Mucosa of stomach (tissue), 1 donor: Measurements from ENCODE around the gene ENTPD5.
"Not testable (repeated sequence)": the region's sequence is repeated elsewhere in the genome, so short reads cannot be mapped to it uniquely, and the experiment has no call there.

Source experiments
- H3K27me3 ChIP-seq: one replicate; pipeline ENCODE4 v1.7.0; 2013; ENCODE audit warnings: mild to moderate bottlenecking, low read length; ENCODE audit not compliant: control insufficient read depth, insufficient read depth
- H3K36me3 ChIP-seq: one replicate; pipeline ENCODE4 v1.7.0; 2013; ENCODE audit warnings: low read length; ENCODE audit not compliant: control insufficient read depth, insufficient read depth
- H3K4me1 ChIP-seq: one replicate; pipeline ENCODE4 v1.7.0; 2013; ENCODE audit warnings: mild to moderate bottlenecking, low read length; ENCODE audit not compliant: control insufficient read depth, insufficient read depth
- H3K4me3 ChIP-seq: one replicate; pipeline ENCODE4 v1.7.0; 2013; ENCODE audit warnings: low read length
- H3K9ac ChIP-seq: one replicate; pipeline ENCODE4 v1.7.0; 2013; ENCODE audit warnings: mild to moderate bottlenecking, low read length, moderate library complexity
- H3K9me3 ChIP-seq: one replicate; pipeline ENCODE4 v1.7.0; 2013; ENCODE audit warnings: mild to moderate bottlenecking, low read length, moderate library complexity; ENCODE audit not compliant: control insufficient read depth
- donor health status: Pancreatic carcinoma.

Gene ENTPD5

DNA sequence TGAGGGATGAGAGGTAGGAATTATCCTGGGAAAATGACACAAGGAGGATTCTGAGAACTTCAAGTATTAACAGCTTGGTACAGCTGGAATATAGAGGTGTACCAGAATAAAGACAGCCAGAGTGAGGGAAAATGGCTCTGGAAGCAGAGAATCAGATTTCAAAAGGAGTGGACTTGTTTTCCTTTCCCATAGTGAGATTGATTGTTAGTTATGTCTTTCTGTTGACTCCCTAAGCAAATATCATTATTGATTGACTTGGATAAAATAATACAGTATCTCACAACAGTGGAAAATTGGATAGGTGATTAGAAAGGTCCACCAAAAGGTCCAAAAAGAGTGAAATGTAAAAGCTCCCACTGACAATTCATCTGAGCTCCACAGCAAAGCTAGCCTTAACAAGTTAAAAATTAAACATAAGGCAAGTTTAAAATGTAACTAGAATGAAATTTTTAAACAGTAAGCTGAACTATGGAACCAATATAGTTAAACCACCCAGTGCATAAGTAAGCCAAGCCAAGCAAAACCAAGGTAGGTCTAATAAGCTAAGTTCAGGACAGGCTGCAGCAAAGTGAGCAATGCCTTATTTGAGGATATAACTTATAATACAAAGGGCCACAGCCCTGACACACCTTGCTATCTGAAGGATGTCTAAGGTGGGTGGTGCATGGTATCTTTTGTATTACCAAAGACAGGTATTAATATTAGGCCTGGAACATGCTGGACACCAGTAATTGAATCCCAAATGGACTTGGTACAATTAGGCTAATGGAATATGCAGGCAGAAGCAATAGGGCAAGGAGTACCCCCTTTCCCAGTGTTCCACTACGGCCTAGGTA, 21.8 kb downstream of the ENTPD5 start:
- peak overlapping the region; percentile 42 for H3K9ac ChIP-seq
- no peak overlapping the region for H3K4me3 ChIP-seq
- H3K36me3 ChIP-seq = no peaks in the 10 kb centered on the region

DNA sequence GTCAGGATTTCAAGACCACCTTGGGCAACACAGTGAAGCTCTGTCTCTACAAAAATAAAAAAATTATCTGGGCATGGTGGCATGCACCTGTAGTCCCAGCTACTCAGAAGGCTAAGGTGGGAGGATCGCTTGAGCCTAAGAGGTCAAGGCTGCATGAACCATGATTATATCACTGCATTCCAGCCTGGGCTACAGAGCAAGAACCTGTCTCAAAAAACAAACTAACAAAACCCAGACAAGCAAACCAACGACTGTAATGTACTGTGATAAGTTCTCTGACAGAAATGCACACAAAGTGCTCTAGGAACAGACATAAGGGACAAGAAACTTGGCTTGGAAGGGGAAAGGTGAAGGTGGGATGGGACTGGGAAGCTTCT, 22.4 kb downstream of the ENTPD5 start:
- Histone ChIP-seq H3K9me3 (no peaks in the 10 kb centered on the region), H3K4me1 (peaks cover 39% of the 10 kb centered on the region), H3K27me3 (no peaks in the 10 kb centered on the region), H3K9ac (peak overlapping the region; percentile 42), H3K36me3 (no peaks in the 10 kb centered on the region), H3K4me3 (no peak overlapping the region)

More for the DNA sequence above, 21.8 kb downstream of the ENTPD5 start:
- Histone ChIP-seq H3K4me1 (peaks cover 39% of the 10 kb centered on the region), H3K9me3 (no peaks in the 10 kb centered on the region), H3K27me3 (no peaks in the 10 kb centered on the region)

DNA sequence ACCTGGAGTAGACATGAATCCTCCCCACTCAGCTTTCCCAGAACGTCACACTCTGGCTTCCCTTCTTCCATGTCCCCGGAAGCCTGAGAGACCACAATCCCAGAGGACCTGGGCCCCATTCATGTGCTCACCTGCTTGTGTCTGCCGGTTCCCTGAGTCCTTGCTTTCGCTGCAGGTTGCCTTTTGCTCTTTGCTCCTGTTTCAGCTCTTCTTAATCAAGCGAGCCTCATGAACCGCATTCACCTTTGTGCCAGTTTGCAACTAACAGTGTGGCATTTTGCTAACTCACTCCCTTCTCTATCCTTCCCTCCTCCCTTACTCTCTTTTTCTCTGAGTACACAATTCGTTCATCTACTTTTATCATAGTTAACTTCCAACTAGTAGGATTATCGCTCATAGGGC, 23.1 kb downstream of the ENTPD5 start:
- Histone ChIP-seq H3K4me3 (peak overlapping the region; percentile 20), H3K9me3 (no peaks in the 10 kb centered on the region), H3K27me3 (no peaks in the 10 kb centered on the region), H3K4me1 (peaks cover 39% of the 10 kb centered on the region), H3K9ac (peak overlapping the region; percentile 48), H3K36me3 (no peaks in the 10 kb centered on the region)

DNA sequence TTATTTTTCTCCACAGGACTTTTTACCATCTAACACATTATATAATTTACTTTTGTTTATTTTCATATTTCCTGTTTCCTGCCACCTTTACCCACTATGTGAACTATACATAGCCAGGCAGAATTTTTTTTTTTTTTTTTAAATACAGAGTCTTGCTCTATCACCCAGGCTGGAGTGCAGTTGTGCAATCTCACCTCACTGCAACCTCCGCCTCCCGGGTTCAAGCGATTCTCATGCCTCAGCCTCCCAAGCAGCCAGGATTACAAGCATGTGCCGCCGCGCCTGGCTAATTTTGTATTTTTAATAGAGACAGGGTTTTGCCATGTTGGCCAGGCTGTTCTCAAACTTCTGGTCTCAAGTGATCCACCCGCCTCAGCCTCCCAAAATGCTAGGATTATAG, 24.2 kb downstream of the ENTPD5 start:
- H3K9ac ChIP-seq, H3K4me3 ChIP-seq: not testable (repeated sequence)
- peaks cover 39% of the 10 kb centered on the region for H3K4me1 ChIP-seq

DNA sequence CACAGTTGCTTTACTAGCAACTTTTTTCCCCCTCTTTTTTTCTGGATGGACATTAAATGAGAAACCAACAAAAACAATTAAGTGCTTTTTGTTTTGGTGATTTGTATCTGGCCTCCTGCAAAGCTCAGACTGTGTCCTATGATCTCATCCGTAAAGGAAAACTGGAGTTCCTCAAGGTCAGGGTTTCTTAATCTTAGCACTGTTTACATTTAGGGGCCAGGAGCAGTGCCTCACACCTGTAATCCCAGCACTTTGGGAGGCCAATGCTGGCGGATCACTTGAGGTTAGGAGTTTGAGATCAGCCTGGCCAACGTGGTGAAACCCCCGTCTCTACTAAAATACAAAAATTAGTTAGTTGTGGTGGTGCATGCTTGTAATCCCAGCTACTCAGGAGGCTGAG, 28.0 kb downstream of the ENTPD5 start:
- Histone ChIP-seq H3K4me3 (no peak overlapping the region), H3K9me3 (no peaks in the 10 kb centered on the region), H3K36me3 (peaks cover 7% of the 10 kb centered on the region), H3K4me1 (peaks cover 9% of the 10 kb centered on the region), H3K9ac (no peak overlapping the region), H3K27me3 (no peaks in the 10 kb centered on the region)

More for the DNA sequence above, 24.2 kb downstream of the ENTPD5 start:
- not testable (repeated sequence) for H3K27me3 ChIP-seq, H3K36me3 ChIP-seq, H3K9me3 ChIP-seq

GRCh38 chr14:73988656-73989055, 30.4 kb downstream of the ENTPD5 start:
- not testable (repeated sequence) for H3K9me3 ChIP-seq, H3K9ac ChIP-seq, H3K4me3 ChIP-seq, H3K27me3 ChIP-seq, H3K36me3 ChIP-seq, H3K4me1 ChIP-seq

- Histone ChIP-seq H3K9me3 (no peaks in the 10 kb centered on the region), H3K4me3 (no peak overlapping the region), H3K4me1 (peaks cover 3% of the 10 kb centered on the region), H3K27me3 (no peaks in the 10 kb centered on the region), H3K9ac (no peak overlapping the region), H3K36me3 (peaks cover 7% of the 10 kb centered on the region)
Measured at GRCh38 chr14:73988065-73988464, 31.0 kb downstream of the ENTPD5 start.

DNA sequence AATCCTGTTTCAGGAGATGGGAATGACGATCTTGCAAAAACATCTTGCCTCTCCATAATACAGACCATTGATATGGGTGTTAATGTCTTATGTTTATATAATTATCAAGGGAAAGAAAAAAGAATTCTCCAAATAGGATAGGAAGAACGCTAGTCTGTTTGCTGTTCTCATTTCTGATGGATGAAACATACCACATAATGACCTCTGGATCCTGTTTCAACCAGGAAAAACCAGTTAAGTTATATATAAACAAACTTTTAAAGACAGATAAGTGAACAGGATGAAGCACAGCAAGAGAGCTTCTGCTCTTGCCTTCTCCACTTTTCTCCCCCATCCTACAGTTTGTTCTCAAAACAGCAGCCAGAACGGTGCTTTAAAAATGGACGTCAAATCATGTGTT, 41.2 kb downstream of the ENTPD5 start:
- H3K4me3 ChIP-seq = no peak overlapping the region
- H3K36me3 ChIP-seq = peaks cover 8% of the 10 kb centered on the region
- no peaks in the 10 kb centered on the region for H3K9me3 ChIP-seq
- H3K27me3 ChIP-seq = no peaks in the 10 kb centered on the region
- H3K9ac ChIP-seq = no peak overlapping the region
- peaks cover 19% of the 10 kb centered on the region for H3K4me1 ChIP-seq

- H3K27me3 ChIP-seq = no peaks in the 10 kb centered on the region
- H3K4me1 ChIP-seq = peaks cover 22% of the 10 kb centered on the region
- peaks cover 12% of the 10 kb centered on the region for H3K36me3 ChIP-seq
- no peak overlapping the region for H3K4me3 ChIP-seq
- no peaks in the 10 kb centered on the region for H3K9me3 ChIP-seq
- H3K9ac ChIP-seq = no peak overlapping the region
Measured at GRCh38 chr14:73976125-73976524, 43.0 kb downstream of the ENTPD5 start.

DNA sequence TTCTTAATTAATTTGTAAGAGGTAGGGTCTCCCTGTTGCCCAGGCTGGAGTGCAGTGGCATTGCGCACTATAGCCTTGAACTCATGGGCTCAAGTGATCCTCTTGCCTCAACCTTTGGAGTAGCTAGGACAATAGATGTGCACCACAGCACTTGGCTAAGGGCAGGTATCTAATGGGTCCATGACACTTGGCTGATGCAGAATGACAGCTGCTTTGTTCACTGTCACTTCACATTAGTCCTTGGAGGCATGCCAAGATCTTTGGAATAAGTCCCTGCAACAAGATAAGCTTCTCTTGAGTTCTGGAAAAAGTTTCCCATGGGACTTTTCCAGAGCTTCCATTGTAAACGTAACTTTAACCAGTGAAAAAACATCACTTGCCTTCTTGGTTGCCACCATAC, 45.6 kb downstream of the ENTPD5 start:
- H3K9me3 ChIP-seq = no peaks in the 10 kb centered on the region

GRCh38 chr14:73968885-73969284, 50.2 kb downstream of the ENTPD5 start:
- H3K9ac ChIP-seq = no peak overlapping the region
- no peak overlapping the region for H3K4me3 ChIP-seq
- H3K9me3 ChIP-seq = no peaks in the 10 kb centered on the region
- H3K4me1 ChIP-seq = peaks cover 6% of the 10 kb centered on the region
- no peaks in the 10 kb centered on the region for H3K27me3 ChIP-seq
- H3K36me3 ChIP-seq = peaks cover 15% of the 10 kb centered on the region

More for the DNA sequence above, 45.6 kb downstream of the ENTPD5 start:
- peaks cover 22% of the 10 kb centered on the region for H3K4me1 ChIP-seq
- no peak overlapping the region for H3K4me3 ChIP-seq
- H3K27me3 ChIP-seq = no peaks in the 10 kb centered on the region
- peaks cover 17% of the 10 kb centered on the region for H3K36me3 ChIP-seq
- no peak overlapping the region for H3K9ac ChIP-seq

GRCh38 chr14:73965216-73965615, 53.9 kb downstream of the ENTPD5 start:
- no peak overlapping the region for H3K9ac ChIP-seq
- H3K27me3 ChIP-seq = no peaks in the 10 kb centered on the region
- H3K4me3 ChIP-seq = no peak overlapping the region
- H3K4me1 ChIP-seq = peaks cover 8% of the 10 kb centered on the region
- peaks cover 9% of the 10 kb centered on the region for H3K36me3 ChIP-seq
- no peaks in the 10 kb centered on the region for H3K9me3 ChIP-seq
